ENCODE measurements around the gene UTF1.

The UTF1 gene

DNA sequence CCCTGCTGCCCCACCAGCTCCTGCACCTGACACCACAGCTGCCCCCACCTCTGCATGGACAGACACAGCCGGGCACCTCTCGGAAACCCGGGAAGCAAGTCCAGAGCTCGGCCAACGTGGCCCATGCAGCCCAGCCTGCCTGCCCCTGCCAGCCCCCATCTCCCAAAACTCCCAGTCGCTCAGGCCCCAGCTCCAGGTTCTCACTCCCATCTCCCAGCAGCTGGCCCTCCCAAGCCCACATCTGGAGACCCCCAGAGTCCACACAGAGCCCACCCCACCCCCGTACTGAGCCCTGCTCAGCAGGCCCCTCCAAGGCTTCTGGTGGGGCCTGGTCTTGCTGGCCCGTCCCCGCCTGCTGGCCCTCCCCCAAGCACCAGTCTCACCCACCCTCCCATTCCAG, 32.2 kb upstream of the UTF1 start:
- TF ChIP-seq, protein P1, sequence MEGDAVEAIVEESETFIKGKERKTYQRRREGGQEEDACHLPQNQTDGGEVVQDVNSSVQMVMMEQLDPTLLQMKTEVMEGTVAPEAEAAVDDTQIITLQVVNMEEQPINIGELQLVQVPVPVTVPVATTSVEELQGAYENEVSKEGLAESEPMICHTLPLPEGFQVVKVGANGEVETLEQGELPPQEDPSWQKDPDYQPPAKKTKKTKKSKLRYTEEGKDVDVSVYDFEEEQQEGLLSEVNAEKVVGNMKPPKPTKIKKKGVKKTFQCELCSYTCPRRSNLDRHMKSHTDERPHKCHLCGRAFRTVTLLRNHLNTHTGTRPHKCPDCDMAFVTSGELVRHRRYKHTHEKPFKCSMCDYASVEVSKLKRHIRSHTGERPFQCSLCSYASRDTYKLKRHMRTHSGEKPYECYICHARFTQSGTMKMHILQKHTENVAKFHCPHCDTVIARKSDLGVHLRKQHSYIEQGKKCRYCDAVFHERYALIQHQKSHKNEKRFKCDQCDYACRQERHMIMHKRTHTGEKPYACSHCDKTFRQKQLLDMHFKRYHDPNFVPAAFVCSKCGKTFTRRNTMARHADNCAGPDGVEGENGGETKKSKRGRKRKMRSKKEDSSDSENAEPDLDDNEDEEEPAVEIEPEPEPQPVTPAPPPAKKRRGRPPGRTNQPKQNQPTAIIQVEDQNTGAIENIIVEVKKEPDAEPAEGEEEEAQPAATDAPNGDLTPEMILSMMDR (IDR thresholded peaks at IDR 0.05; ENCODE audit: low read depth, low read length): no peak
- no peak for DNase-seq (ENCODE audit: extremely low read depth, low read depth)

DNA sequence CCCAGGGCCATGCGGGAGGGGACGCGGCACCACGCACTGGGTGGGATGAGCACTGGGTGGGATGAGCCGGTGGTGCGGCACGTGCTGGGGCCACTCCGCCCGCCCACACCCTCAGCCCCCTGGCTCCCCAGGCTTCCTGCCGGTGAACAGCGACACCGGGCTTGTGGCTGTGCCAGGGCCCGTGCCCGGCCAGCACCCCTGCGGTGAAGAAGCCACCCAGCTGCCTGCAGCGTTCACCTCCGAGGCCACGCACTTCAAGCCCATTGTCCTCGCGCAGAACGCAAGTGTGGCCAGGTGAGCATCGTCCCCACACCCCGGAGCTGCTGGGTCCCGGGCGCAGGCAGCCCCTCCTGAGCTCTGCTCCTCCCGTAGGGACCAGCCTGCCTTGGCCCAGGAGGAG, 31.8 kb upstream of the UTF1 start:
- DNase-seq (ENCODE audit: extremely low read depth, low read depth): no peak
- TF ChIP-seq, protein P1 (IDR thresholded peaks at IDR 0.05; ENCODE audit: low read depth, low read length): no peak

DNA sequence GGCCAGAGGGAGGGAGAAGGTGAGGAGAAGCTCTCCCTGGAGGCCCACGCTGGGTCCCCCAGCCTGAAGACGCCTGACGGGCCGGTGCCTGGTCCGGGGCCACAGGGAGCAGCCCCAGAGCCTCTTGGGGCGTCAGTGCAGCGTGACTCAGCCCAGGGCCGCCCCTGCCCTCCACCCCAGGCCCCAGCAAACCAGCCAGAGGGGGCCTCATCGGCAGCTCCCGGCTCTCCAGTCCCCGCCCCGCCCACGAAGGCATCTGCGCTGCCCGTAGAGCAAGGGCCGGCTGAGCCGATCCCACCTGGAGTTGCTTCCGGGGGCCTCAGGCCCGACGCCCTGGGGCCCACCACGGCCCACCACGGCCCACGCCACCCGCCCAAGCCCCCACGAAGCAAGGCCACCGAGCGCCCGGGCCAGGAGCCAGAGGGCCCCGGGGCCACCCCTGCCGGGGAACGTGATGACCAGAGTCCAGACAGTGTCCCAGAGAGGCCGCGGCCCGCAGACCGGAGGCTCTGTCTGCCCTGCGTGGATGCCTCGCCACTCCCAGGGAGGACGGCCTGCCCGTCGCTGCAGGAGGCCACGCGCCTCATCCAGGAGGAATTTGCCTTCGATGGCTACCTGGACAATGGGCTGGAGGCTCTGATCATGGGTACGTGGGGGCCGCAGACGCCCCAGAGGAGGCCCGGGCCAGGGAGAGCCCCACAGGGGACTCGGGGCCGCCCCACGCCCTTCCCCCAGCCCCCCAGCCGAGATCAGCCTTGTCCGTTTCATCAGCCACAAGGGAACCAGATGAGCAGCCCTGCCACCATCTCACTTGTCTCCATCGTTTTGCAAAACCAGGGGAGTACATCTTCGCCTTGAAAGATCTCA, 31.2 kb upstream of the UTF1 start:
- DNase-seq (ENCODE audit: extremely low read depth, low read depth): no peak
- TF ChIP-seq, protein P1 (IDR thresholded peaks at IDR 0.05; ENCODE audit: low read depth, low read length): no peak

DNA sequence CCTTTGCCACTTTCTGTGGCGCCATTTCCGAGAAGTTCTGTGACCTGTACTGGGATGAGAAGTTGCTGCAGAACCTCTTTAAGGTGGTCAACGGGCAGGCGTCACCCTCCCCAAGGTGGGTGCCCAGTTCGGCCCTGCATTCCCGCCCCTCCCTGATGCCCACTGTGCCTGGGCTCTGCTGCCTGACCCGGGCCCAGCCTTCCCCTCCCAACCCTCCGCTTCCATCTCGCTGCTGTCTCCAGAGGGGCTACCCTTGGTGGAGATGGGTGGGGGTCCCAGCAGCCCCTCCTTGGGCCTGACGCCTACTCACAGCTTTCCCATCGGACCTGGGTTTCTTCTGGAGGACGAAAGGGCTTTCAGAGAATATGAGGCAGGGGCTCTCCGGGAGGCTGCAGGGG, 30.5 kb upstream of the UTF1 start:
- no peak for DNase-seq (ENCODE audit: extremely low read depth, low read depth)
- TF ChIP-seq, protein P1 (IDR thresholded peaks at IDR 0.05; ENCODE audit: low read depth, low read length): no peak

DNA sequence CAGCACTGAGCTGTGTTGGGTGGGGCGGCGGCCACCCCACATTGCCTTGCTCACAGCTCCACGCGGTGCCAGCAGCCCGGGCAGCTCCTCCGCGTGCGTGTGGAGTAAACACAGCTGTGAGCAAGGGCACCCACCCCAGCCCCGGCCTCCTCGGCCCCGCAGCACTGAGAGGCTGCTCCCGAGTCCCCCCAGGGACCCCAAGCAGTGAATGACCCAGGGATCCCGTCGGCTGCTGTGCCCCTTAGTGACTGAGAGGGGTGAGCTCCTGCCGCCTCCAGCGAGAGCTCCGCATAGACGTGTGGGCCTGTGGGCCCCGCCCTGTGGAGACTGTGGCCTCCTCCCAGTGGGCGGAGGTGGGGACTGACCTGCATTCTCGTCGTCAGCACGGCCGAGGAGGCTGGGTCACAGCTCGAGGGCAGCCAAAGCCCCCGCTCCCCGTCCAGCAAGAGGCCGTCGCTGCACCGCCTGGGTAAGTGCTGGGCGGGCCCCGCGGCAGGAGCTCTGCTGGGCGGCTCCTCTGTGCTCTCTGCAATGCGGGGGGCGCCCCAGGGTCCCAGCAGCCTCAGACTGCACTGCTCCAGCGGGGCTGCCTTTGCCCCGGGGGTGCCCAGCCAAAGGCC, 29.9 kb upstream of the UTF1 start:
- DNase-seq (ENCODE audit: extremely low read depth, low read depth): no peak
- TF ChIP-seq, protein P1 (IDR thresholded peaks at IDR 0.05; ENCODE audit: low read depth, low read length): no peak

DNA sequence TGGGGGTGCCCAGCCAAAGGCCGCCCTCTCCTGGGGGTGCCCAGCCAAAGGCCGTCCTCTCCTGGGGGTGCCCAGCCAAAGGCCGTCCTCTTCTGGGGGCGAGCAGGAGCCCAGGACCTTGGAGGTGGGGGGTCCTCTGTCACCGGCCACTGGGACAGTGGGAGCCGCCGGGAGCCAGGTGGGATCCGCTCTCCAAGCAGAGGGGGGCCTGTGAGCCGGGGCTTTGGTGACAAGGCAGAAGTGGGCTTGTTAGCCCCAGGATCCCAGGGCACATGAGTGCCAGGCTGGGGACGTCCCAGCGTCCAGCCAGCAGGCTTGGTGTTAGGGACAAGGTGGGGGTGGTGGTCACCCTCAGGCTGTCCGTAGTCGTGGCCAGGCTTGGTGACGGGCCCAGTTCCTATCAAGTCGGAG, 29.4 kb upstream of the UTF1 start:
- DNase-seq (ENCODE audit: extremely low read depth, low read depth): no peak
- TF ChIP-seq, protein P1 (IDR thresholded peaks at IDR 0.05; ENCODE audit: low read depth, low read length): no peak
